Activated T-helper 2 cell treated with anti-CD3 and anti-CD28 coated beads, Interferon-gamma antibody, Interleukin-2, Interleukin-4, amounts not matched to agents 10 μg/mL and 5 μg/mL and 100 μg/mL, durations not matched to agents 14 hours and 24 hours and 36 hours (primary cell): ENCODE results near the gene NPB. TPM values are rescaled to one million over a fixed set of nuclear protein-coding genes. Genes with fewer than 3 reads are reported as not detected.

Experiments
- DNase-seq: peaks from one replicate; pipeline ENCODE4 v3.0.0; 2021; ENCODE audit warnings: low spot score
- H3K27ac Mint-ChIP-seq: one replicate; pipeline ENCODE4 v1.8.0; 2021; ENCODE audit warnings: mixed read lengths
- H3K27me3 Mint-ChIP-seq: one replicate; pipeline ENCODE4 v1.8.0; 2021; ENCODE audit warnings: low read depth, mixed read lengths
- H3K36me3 Mint-ChIP-seq: one replicate; pipeline ENCODE4 v1.8.0; 2021; ENCODE audit warnings: low read depth, mixed read lengths
- H3K4me1 Mint-ChIP-seq: one replicate; pipeline ENCODE4 v1.8.0; 2021; ENCODE audit warnings: low read depth, mixed read lengths
- H3K4me3 Mint-ChIP-seq: one replicate; pipeline ENCODE4 v1.8.0; 2021; ENCODE audit warnings: low read depth, mild to moderate bottlenecking, moderate library complexity, mixed read lengths
- H3K9me3 Mint-ChIP-seq: one replicate; pipeline ENCODE4 v1.8.0; 2021; ENCODE audit warnings: mixed read lengths
- intact Hi-C: fragments of 100-400 bp; cut with micrococcal nuclease; formaldehyde crosslinking; loops from one replicate; pipeline ENCODE4 v1.15.1; 2023
- total RNA-seq: library from RNA; stranded (reverse); gene quantifications from 2 replicates; pipeline ENCODE4 v1.2.3, GENCODE V29; 2022

Gene NPB
- total RNA-seq, 1 donor from 2014 or later: 0.39 TPM

DNA sequence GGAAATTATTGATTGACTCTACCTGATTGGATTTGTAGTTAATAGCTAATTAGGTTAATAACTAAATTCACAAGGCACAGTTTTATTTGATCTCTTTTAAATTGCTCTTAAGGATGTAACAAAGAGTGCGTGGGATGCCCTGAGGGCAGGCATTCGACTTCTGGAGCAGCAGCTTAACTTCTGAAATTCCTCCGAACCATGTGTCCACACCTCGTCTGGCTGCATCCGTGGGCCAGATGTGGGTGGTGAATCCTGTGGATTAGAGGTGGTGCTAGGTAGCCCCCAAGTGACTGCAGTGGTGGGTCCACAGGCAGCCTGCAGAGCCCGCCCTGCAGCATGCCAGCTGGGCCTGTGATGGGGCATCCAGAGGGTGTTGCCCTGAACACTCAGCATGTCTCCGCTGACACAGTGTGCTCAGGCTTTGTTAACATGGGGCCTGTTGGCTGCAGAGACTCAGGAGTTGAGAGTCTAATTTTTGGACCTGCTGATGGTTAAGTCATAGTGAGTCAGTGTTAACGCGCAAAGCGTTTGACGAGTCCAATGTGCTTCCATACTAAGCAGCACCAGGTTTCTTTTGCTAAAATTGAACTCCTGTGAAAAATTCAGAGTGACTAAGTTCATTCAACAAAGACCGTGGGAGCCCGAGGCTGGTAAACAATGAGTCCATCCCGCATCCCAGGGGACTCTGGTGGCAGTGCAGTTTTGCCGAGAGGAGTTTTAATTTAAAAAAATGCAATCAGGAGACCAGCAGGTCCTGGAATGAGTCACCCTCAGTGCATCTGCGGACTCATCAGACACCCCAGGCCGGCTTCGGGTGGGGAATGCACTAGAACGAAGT lies 3.8 kb upstream of the NPB start:
- DNase-seq: no peak
- Mint-ChIP-seq H3K4me3 (no peak overlapping the region), H3K4me1 (no peaks in the 10 kb centered on the region), H3K36me3 (peaks cover 33% of the 10 kb centered on the region), H3K9me3 (no peaks in the 10 kb centered on the region), H3K27me3 (peaks cover 6% of the 10 kb centered on the region), H3K27ac (no peak overlapping the region)
- intact Hi-C loops: no loop called here

DNA sequence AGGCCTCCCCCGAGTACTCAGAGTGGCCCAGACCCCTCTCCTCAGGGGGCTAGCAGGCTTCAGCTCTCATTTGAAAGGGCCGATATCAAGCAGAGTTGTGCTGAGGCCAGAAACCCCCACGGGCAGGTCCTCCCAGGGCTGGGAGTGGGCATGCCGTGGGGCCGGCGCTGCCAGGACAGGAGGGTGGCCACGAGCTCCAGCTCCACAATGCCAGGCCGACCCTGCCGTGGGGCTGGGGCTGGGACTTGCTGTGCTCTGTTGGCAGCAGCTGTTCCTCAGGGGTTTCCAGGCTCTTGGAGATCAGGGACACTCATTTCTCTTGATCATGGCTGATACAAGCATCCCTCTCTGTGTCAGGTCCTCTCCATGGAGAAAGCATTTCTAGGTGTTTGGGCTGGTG lies 3.2 kb upstream of the NPB start:
- no peak for DNase-seq
- no peak overlapping the region for H3K27ac Mint-ChIP-seq
- intact Hi-C loops: no loop called here
- no peaks in the 10 kb centered on the region for H3K4me1 Mint-ChIP-seq
- no peak overlapping the region for H3K4me3 Mint-ChIP-seq
- no peaks in the 10 kb centered on the region for H3K9me3 Mint-ChIP-seq
- H3K27me3 Mint-ChIP-seq: peaks cover 6% of the 10 kb centered on the region
- peaks cover 35% of the 10 kb centered on the region for H3K36me3 Mint-ChIP-seq

GRCh38 chr17:81899514-81900166 lies 2.4 kb upstream of the NPB start:
- Mint-ChIP-seq H3K4me1 (no peaks in the 10 kb centered on the region), H3K4me3 (no peak overlapping the region), H3K36me3 (peaks cover 35% of the 10 kb centered on the region), H3K27ac (no peak overlapping the region), H3K27me3 (peaks cover 6% of the 10 kb centered on the region), H3K9me3 (no peaks in the 10 kb centered on the region)
- intact Hi-C loops: no loop called here
- DNase-seq: no peak

GRCh38 chr17:81900181-81900820 lies 1.7 kb upstream of the NPB start:
- H3K4me1 Mint-ChIP-seq: no peaks in the 10 kb centered on the region
- peaks cover 32% of the 10 kb centered on the region for H3K36me3 Mint-ChIP-seq
- intact Hi-C loops: no loop called here
- no peak overlapping the region for H3K4me3 Mint-ChIP-seq
- H3K27me3 Mint-ChIP-seq: peaks cover 6% of the 10 kb centered on the region
- H3K27ac Mint-ChIP-seq: no peak overlapping the region
- H3K9me3 Mint-ChIP-seq: no peaks in the 10 kb centered on the region
- DNase-seq: no peak

DNA sequence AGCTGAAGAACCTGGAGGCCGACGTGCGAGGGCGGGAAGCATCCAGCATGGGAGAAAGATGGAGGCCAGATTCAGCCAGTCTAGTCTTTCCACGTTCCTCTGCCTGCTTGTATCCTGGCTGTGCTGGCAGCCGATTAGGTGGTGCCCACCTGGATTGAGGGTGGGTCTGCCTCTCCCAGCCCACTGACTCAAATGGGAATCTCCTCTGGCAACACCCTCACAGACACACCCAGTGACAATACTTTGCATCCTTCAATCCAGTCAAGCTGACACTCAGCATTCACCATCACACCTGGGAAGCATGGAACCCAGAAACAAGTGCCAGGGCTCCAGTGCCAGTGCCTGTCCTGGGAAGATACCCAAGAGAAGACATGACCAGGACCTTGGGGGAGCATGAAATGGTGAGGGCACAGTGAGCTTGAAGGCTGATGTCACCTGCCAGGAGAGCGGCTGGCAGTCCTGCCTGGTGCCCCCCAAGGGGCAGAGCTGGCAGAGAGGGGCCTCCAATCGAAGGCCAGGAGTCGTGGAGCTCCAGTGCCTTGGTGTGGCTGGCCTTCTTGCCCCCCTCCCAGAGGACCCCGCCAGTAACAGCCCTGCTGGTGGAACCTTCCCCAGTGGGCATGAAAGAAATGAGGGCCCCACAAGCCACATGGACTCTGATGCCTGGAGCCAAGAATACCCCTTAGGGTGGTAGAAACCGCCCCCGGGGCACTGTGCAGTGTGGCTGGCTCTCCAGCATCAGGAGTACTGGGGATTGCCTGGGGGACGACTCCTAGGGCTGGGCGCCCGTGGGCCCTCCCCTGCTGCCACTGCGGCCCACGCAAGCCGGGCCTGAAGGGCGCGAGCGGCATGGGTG lies 643 bp upstream of the NPB start:
- intact Hi-C loops: no loop called here
- Mint-ChIP-seq H3K27ac (no peak overlapping the region), H3K4me3 (no peak overlapping the region), H3K27me3 (peaks cover 6% of the 10 kb centered on the region), H3K9me3 (no peaks in the 10 kb centered on the region), H3K36me3 (peaks cover 31% of the 10 kb centered on the region), H3K4me1 (no peaks in the 10 kb centered on the region)
- DNase-seq: no peak

DNA sequence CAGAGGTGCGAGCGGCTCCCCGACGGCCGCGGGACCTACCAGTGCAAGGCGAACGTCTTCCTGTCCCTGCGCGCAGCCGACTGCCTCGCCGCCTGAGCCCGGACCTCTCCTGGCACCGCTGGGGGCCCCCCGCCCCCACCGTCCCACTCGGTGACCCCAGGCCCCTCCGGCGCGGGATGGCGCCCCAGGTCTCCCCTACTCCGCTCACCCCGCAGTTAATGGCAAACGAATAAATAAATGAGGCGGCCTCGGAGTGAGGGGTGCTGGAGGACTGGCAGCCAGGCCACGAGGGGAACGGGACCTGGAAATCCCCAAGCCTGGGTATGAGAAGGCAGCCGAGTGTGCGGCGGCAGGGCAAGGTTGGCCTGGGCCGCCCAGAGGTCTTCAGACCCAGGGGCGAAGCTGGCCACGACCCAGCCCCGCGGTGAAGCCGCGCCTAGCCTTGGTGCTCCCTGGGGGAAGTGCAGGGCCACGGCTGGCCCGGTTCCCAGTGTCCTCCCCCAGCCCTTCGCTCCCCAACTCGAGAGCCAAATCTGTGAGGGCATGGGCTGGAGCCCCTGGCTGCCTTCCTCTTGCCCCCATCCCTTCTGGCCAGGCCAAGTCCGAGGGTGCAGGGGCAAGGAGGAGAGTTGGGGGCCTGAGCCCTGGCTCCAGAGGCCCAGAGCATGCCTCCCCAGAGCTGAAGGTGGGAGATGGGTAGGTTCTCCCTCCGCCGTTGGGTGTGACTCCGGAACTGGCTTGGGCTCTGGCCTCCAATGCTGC lies 796 bp downstream of the NPB start:
- Mint-ChIP-seq H3K36me3 (peaks cover 33% of the 10 kb centered on the region), H3K27ac (no peak overlapping the region), H3K9me3 (no peaks in the 10 kb centered on the region), H3K4me3 (no peak overlapping the region), H3K27me3 (peaks cover 6% of the 10 kb centered on the region), H3K4me1 (no peaks in the 10 kb centered on the region)
- no peak for DNase-seq
- intact Hi-C loops: no loop called here

DNA sequence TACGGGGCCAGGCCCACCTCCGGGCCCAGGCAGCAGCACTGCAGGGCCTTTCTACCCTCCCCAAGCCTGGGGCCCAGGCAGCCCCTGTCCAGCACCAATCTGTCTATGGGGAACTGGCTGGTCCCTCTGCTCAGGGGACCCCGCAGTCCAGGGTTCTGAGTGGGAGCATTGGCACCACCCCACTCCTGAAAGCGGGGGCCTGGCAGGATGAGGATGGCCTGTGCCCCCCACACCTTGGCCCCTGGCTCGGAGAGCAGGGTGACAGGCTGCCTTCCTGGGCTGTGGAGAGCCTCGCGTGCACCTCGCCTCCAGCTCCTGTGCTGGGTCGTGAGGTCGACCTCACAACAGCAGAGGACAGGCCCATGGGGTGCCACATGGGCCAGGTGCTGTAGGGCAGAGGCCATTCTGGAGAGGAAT lies 1.4 kb downstream of the NPB start:
- intact Hi-C loops: no loop called here
- H3K4me1 Mint-ChIP-seq: no peaks in the 10 kb centered on the region
- H3K36me3 Mint-ChIP-seq: peaks cover 30% of the 10 kb centered on the region
- no peaks in the 10 kb centered on the region for H3K9me3 Mint-ChIP-seq
- no peak overlapping the region for H3K27ac Mint-ChIP-seq
- H3K4me3 Mint-ChIP-seq: no peak overlapping the region
- no peak for DNase-seq
- peaks cover 6% of the 10 kb centered on the region for H3K27me3 Mint-ChIP-seq

DNA sequence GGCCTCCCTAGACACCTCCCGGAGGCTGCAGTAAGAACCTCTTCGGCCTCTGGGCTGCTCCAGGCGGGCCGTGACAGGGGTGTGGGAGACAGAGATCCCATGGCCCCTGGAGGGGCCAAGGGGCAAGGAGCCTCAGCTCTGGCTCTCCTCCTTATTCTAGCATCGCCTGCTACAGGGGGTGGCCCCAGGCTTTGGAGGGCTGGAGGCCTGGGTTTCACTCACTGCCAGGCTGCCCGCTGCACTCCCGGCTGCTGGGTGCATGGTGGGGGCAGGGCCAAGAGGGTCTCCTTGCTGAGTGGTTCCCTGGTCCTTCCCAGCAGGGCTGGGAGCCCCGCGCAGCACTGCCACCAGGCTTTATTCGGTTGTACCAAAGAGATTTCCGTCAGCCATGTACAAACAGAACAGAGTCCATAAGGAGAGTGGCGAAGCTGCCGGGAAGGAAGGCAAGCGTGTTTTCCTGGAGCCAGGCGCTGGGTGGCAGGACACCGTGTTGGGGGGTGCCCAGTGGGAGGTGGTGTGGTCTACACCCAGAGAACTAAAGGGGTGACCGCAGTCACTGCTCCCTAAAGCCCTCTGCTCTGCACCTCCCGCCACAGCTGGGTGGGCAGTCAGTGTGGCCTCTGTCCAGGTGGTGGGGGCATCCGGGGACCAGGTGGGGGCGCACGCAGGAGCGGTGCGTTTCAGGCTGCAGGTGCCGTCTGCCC lies 2.0 kb downstream of the NPB start:
- intact Hi-C loops: no loop called here
- Mint-ChIP-seq H3K4me3 (no peak overlapping the region), H3K4me1 (no peaks in the 10 kb centered on the region), H3K9me3 (no peaks in the 10 kb centered on the region), H3K36me3 (peaks cover 30% of the 10 kb centered on the region), H3K27ac (no peak overlapping the region), H3K27me3 (peaks cover 6% of the 10 kb centered on the region)
- DNase-seq: no peak

DNA sequence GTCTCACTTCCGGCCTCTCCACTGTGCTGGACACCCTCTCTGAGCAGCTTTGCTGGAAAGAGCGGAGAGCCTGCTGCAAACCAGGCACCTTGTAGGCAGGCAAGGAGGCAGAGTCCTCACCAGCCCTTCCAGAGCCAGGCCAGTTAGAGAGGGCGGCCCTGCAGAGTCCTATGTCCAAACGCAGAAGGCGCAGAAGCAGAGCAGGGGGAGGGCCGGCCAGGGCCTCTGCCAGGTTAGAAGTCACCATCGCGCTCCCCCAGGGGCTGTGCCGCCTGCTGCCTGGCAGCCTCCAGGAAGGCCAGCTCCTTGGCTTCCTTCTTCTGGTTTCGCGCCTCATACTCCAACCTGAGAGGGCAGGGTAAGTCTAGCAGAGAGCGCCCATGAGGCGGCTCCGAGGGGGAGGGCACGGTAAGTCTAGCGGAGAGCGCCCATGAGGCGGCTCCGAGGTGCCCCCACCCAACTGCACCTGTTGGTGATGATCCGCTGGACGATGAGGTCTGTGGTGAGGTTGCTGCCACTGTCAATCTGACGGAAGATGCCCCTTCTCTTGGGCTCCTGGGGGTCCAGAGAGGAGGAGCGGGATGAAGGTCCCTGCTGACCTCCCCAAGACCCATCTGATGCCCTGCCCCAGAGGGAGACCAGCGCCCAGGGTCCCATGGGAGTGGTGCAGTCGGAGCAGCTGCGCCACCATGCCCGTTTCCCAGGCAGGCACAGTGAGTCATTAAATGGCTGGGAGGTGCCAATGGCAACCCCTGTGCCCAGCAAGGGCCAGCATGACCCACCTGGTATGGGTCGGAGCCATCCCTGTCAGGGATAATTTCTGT lies 2.8 kb downstream of the NPB start:
- H3K4me1 Mint-ChIP-seq: no peaks in the 10 kb centered on the region
- no peak for DNase-seq
- no peak overlapping the region for H3K27ac Mint-ChIP-seq
- H3K9me3 Mint-ChIP-seq: no peaks in the 10 kb centered on the region
- peaks cover 6% of the 10 kb centered on the region for H3K27me3 Mint-ChIP-seq
- H3K4me3 Mint-ChIP-seq: no peak overlapping the region
- H3K36me3 Mint-ChIP-seq: peaks cover 32% of the 10 kb centered on the region
- intact Hi-C loops: no loop called here

DNA sequence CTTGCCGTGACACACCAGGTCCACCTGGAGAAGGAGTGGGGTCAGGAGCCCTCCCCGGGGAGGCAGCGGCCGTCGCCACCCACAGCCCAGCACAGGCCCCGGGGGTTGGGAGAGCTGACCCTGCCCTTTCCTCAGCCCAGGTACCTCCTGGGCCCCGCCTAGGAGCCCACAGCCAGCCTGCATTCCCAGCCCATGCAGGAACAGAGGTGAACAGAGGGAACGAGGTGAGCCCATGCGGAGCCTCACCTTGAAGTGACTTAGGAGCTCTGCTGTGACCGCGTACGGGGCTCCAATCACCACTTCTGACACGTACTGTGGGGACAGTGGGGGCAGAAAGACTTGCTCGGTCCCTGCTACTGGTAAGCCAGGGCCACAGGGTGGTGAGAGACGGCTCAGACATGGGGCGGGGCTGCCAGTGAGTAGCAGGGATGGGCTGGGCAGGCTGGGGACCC lies 3.4 kb downstream of the NPB start:
- peaks cover 6% of the 10 kb centered on the region for H3K27me3 Mint-ChIP-seq
- no peaks in the 10 kb centered on the region for H3K9me3 Mint-ChIP-seq
- intact Hi-C loops: no loop called here
- no peak overlapping the region for H3K27ac Mint-ChIP-seq
- no peak for DNase-seq
- no peak overlapping the region for H3K4me3 Mint-ChIP-seq
- peaks cover 3% of the 10 kb centered on the region for H3K4me1 Mint-ChIP-seq
- H3K36me3 Mint-ChIP-seq: peaks cover 27% of the 10 kb centered on the region

GRCh38 chr17:81905993-81906392 lies 4.0 kb downstream of the NPB start:
- no peak overlapping the region for H3K4me3 Mint-ChIP-seq
- peaks cover 3% of the 10 kb centered on the region for H3K27me3 Mint-ChIP-seq
- H3K9me3 Mint-ChIP-seq: no peaks in the 10 kb centered on the region
- no peak for DNase-seq
- peaks cover 3% of the 10 kb centered on the region for H3K4me1 Mint-ChIP-seq
- no peak overlapping the region for H3K27ac Mint-ChIP-seq
- intact Hi-C loops: no loop called here
- peaks cover 22% of the 10 kb centered on the region for H3K36me3 Mint-ChIP-seq
